Endothelial cell of umbilical vein (primary cell): Measurements from ENCODE around the gene GIPC1. TPM values are rescaled to one million over a fixed set of nuclear protein-coding genes. Genes with fewer than 3 reads are reported as not detected.
A peak's percentile ranks its signal among the peaks of the same experiment; 100 is the strongest.

Experiments used
- BruUV-seq: library from RNA; stranded (reverse); fragments of 400-500 nt; replicated peaks from 2 replicates; lab custom pipeline; 2021; lab: Mats Ljungman, UMichigan
- CTCF ChIA-PET: fragments of 300-600, 350-600 bp; sonication (Branson Sonifier 250); formaldehyde crosslinking; loops from one replicate; lab custom pipeline; 2021; ENCODE audit warnings: antibody characterized with exemption, inconsistent platforms; lab: Charles Lee
- POLR2A ChIA-PET: fragments of 300-600, 350-600 bp; sonication (Branson Sonifier 250); formaldehyde crosslinking; loops from one replicate; lab custom pipeline; 2021; ENCODE audit warnings: antibody characterized with exemption, inconsistent platforms; lab: Charles Lee
- DNase-seq: peaks from one replicate; pipeline ENCODE4 v3.0.0-alpha.2; 2011; ENCODE audit warnings: low read depth, low spot score
- FAIRE-seq: peaks from 2 replicates; lab custom pipeline; 2011; peaks lifted over from hg19 to GRCh38; lab: Jason Lieb, UNC
- H2AFZ ChIP-seq: 2 replicates; pipeline ENCODE4 v1.6.0; 2012; ENCODE audit warnings: low read depth, low read length, control low read depth, inconsistent platforms
- H3K27ac ChIP-seq: 2 replicates; pipeline ENCODE4 v1.5.1; 2011; ENCODE audit warnings: low read depth, mild to moderate bottlenecking, control low read depth, low read length, moderate library complexity; ENCODE audit not compliant: insufficient read depth
- H3K27me3 ChIP-seq, 2 experiments: 2 replicates each; pipeline versions ENCODE4 v1.6.0 to v1.6.1; 2011; ENCODE audit warnings: low read length in 2 of 2, mixed read lengths in 1 of 2; ENCODE audit not compliant: control insufficient read depth in 2 of 2, insufficient read depth in 2 of 2
- H3K36me3 ChIP-seq, 2 experiments: 2 replicates in 1 of 2; 3 replicates in 1 of 2; pipeline ENCODE4 v1.5.1; 2011; ENCODE audit warnings: low read length in 2 of 2, mild to moderate bottlenecking in 1 of 2, moderate library complexity in 1 of 2; ENCODE audit not compliant: control insufficient read depth in 2 of 2, insufficient read depth in 2 of 2; ENCODE audit errors: extremely low read depth in 1 of 2
- H3K4me1 ChIP-seq: 3 replicates; pipeline ENCODE4 v1.5.1; 2011; ENCODE audit warnings: mild to moderate bottlenecking, low read length; ENCODE audit not compliant: control insufficient read depth, insufficient read depth; ENCODE audit errors: extremely low read depth
- H3K4me2 ChIP-seq: 2 replicates; pipeline ENCODE4 v1.6.1; 2011; ENCODE audit warnings: low read length, control low read depth, mixed read lengths; ENCODE audit not compliant: insufficient read depth
- H3K4me3 ChIP-seq, 3 experiments: fragments of 200-600 bp in 1 of 3; sonication (generic), shearing (Covaris generic) in 1 of 3; replicated peaks in 1 of 3; 2 replicates each; pipeline ENCODE4 v1.5.1; 2011 to 2016; ENCODE audit warnings: control low read depth in 3 of 3, low read length in 3 of 3, mild to moderate bottlenecking in 2 of 3, inconsistent platforms in 1 of 3, low read depth in 1 of 3, moderate library complexity in 1 of 3; ENCODE audit not compliant: insufficient read depth in 1 of 3
- H3K79me2 ChIP-seq: 2 replicates; pipeline ENCODE4 v1.6.0; 2012; ENCODE audit warnings: low read length, inconsistent platforms; ENCODE audit not compliant: control insufficient read depth, insufficient read depth
- H3K9ac ChIP-seq: replicated peaks from 2 replicates; pipeline ENCODE3; 2011; ENCODE audit warnings: low read length, control low read depth; ENCODE audit not compliant: insufficient read depth; ENCODE audit errors: extremely low read depth
- H3K9me1 ChIP-seq: replicated peaks from 3 replicates; pipeline ENCODE4 v1.6.0; 2011; ENCODE audit warnings: mild to moderate bottlenecking, low read length; ENCODE audit not compliant: control insufficient read depth, insufficient read depth; ENCODE audit errors: extremely low read depth
- H3K9me3 ChIP-seq: replicated peaks from 2 replicates; pipeline ENCODE4 v1.5.1; 2012; ENCODE audit warnings: low read length, inconsistent platforms; ENCODE audit not compliant: control insufficient read depth, insufficient read depth
- H4K20me1 ChIP-seq: replicated peaks from 2 replicates; pipeline ENCODE3; 2011; ENCODE audit warnings: mild to moderate bottlenecking, low read length; ENCODE audit not compliant: control insufficient read depth, insufficient read depth; ENCODE audit errors: extremely low read depth
- EZH2 ChIP-seq: IDR thresholded peaks from 2 replicates; pipeline ENCODE4 v1.6.1; 2012; ENCODE audit warnings: borderline replicate concordance, low read depth, mild to moderate bottlenecking, moderate library complexity, low read length, inconsistent platforms; ENCODE audit not compliant: severe bottlenecking
- FOS ChIP-seq: IDR thresholded peaks from 2 replicates; pipeline ENCODE4 v1.6.1; 2011; ENCODE audit warnings: mild to moderate bottlenecking, low read length, moderate library complexity, borderline replicate concordance; ENCODE audit not compliant: insufficient read depth
- JUN ChIP-seq: IDR thresholded peaks from 2 replicates; pipeline ENCODE4 v1.6.1; 2011; ENCODE audit warnings: borderline replicate concordance, low read depth; ENCODE audit not compliant: insufficient read length, insufficient read depth
- dilution Hi-C: fragments of 300-500 bp; cut with MboI; formaldehyde crosslinking; loops from one replicate; pipeline ENCODE4 v1.15.0; 2019; ENCODE audit warnings: low sequenced_read_pairs; ENCODE audit not compliant: extremely low pct_ligation_motif_present
- intact Hi-C: fragments of 100-400 bp; cut with micrococcal nuclease; formaldehyde crosslinking; loops from one replicate; pipeline ENCODE4 v1.10.0; 2022
- polyA plus RNA-seq, 4 experiments: library from polyadenylated mRNA; depleted of rRNA in 3 of 4; stranded (reverse) in 3 of 4; unstranded in 1 of 4; fragments of >200 nt; gene quantifications; 2 replicates each; pipeline versions ENCODE4 v1.2.1 to v1.2.3, GENCODE V29; 2011 to 2012; ENCODE audit warnings: missing spikeins in 1 of 4
- total RNA-seq: library from RNA; stranded (reverse); gene quantifications from 2 replicates; pipeline ENCODE4 v1.2.3, GENCODE V29; 2021
- TF ChIP-seq, protein P1 (sequence below), 2 donors: IDR thresholded peaks; 1 replicate in 1 of 2; 2 replicates in 1 of 2; pipeline ENCODE4 v1.5.1; 2011; ENCODE audit warnings: low read length in 2 of 2, mild to moderate bottlenecking in 2 of 2, moderate library complexity in 2 of 2, control low read depth in 1 of 2, inconsistent platforms in 1 of 2, low read depth in 1 of 2; ENCODE audit not compliant: insufficient read depth in 1 of 2; ENCODE audit errors: extremely low read depth in 1 of 2
- TF ChIP-seq, protein P2 (sequence below): IDR thresholded peaks from 2 replicates; pipeline ENCODE4 v1.6.1; 2011; ENCODE audit not compliant: insufficient read depth, insufficient read length

Gene GIPC1
- total and polyA plus RNA-seq, 2 donors (not counting 3 experiments of a cell fraction or from before 2014, with no cell fraction given): 108 to 141 TPM

DNA sequence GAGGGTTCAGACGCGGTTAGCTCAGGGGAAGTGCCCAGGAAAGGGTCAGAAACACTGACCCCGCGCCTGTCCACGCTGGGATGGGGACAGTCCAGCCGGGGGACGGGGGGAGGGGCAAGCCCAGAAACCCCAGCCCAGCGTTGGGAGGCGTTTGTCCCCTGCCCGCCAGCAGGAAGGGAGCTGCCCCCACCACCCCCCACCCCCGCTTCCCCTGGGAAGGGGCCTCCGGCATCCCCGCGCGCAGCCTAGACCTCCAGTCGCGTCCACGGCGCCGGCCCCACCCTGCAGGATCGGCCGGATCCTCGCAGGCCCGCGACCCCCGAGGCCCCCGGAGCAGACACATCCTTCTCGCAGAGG is 277 bp downstream of the GIPC1 start:
- FAIRE-seq (peak; percentile 21), DNase-seq (no peak)
- Histone ChIP-seq H3K4me2 (peak overlapping the region; percentile 83), H3K9me3 (no peaks in the 10 kb centered on the region), H3K27ac (no peak overlapping the region), H3K4me1 (peaks cover 23% of the 10 kb centered on the region), H3K27me3 (no peaks in the 10 kb centered on the region), H3K36me3 (peaks cover 0 to 5% of the 10 kb centered on the region in 2 experiments), H3K9me1 (no peaks in the 10 kb centered on the region), H3K4me3 (peak overlapping the region; percentile 50 to 95 (median 68)), H4K20me1 (no peaks in the 10 kb centered on the region), H3K9ac (peak overlapping the region; percentile 17), H3K79me2 (peaks cover 23% of the 10 kb centered on the region), H2AFZ (no peak overlapping the region)
- ChIA-PET CTCF (interaction anchor here (0.6 to 2.9 kb wide), 7 partner anchors 10 to 1049 kb away, joined by 3 to 13 read pairs (median 3); partner anchors contain the start of gene PTGER1), POLR2A (interaction anchor here (1.6 kb wide), 1 partner anchor 22 kb away, joined by 8 read pairs; the partner anchor contains the start of gene DNAJB1)
- intact Hi-C loops (loop anchor here (1.0 kb wide), 1 partner anchor 22 kb away; no protein-coding TSS in a partner anchor), dilution Hi-C loops (no loop called here)
- BruUV-seq: no TSS peak
- TF ChIP-seq, protein P1, sequence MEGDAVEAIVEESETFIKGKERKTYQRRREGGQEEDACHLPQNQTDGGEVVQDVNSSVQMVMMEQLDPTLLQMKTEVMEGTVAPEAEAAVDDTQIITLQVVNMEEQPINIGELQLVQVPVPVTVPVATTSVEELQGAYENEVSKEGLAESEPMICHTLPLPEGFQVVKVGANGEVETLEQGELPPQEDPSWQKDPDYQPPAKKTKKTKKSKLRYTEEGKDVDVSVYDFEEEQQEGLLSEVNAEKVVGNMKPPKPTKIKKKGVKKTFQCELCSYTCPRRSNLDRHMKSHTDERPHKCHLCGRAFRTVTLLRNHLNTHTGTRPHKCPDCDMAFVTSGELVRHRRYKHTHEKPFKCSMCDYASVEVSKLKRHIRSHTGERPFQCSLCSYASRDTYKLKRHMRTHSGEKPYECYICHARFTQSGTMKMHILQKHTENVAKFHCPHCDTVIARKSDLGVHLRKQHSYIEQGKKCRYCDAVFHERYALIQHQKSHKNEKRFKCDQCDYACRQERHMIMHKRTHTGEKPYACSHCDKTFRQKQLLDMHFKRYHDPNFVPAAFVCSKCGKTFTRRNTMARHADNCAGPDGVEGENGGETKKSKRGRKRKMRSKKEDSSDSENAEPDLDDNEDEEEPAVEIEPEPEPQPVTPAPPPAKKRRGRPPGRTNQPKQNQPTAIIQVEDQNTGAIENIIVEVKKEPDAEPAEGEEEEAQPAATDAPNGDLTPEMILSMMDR (IDR thresholded peaks at IDR 0.05; ENCODE audit: extremely low read depth in 1 of 2, insufficient read depth in 1 of 2, low read depth in 1 of 2, low read length in 2 of 2): no peak
- TF ChIP-seq, protein P2, sequence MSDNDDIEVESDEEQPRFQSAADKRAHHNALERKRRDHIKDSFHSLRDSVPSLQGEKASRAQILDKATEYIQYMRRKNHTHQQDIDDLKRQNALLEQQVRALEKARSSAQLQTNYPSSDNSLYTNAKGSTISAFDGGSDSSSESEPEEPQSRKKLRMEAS: no peak
- no peak for TF ChIP-seq EZH2
- no peak for TF ChIP-seq JUN
- TF ChIP-seq FOS: no peak
